CD4-positive, alpha-beta T cell treated with Interleukin-15 for 4 hours (primary cell): ENCODE data around the gene PLEKHG1.

Experiments used
- DNase-seq: peaks from one replicate; pipeline ENCODE4 v3.0.0-alpha.2; 2020; ENCODE audit warnings: low spot score

PLEKHG1 gene

DNA sequence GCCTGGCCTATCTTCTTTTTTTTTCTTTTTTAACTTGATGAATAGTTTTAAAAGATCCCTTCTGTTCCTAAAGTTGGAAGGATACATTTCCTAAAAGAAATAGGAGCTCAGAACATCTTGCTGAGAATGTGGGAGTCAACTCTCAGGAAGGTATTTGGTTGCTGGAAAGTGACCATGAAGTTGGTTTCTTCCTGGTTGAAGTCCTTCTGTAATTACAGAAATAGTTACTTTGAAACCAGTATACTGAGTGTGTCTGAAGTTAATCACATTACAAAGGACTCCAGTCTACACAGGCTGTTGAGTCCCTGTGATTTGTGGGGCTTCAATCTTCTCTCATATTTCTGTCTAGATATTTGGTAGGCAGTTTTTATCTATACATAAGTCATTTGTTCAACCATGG is 9.8 kb upstream of the PLEKHG1 start:
- no peak for DNase-seq

DNA sequence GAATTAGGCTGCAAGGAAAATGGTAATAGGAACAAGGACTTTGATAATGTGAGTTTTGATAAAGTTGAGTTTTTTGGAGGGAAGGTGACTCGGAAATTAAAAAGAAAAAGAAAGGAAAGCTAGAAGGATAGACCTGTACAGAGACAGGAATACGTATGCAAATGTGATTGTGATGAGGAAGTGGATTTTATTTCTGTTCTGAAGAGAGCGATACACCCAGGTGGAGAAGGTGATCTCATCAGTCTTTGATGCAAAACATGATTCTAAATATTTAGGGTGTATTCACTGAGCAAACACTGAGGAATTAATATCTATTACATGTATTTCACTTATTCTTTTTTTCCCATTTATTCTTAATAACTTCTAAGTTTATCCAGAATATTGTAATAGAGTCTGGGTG is 9.2 kb upstream of the PLEKHG1 start:
- DNase-seq, result no peak

DNA sequence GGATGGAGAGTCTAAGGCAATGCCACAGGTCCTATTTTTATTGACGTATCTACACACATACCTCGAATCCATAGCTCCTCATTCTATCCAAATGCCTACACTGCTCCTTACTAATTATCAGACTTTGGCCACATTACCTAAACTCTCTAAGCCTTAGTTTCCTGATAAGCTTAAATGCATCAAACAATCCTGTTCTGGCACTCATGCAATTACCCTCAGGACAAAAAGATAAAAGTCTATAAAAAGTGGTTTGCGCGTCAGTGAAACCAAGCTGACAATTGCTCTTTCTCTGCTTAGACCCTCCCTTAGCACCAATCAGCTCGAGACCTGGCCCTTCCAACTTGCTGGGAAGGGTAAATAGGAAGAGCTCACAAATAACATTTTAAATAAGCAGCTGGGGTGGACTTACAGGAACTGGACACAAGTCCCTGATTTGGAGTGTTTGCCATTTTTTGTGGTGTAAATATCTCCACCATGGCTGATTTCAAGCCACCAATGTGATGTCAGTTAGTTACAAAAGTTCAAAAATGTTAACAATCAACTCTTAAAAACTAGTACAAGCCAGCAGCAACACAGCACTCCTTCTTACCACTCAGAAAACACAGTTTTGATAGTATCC is 7.2 kb upstream of the PLEKHG1 start:
- DNase-seq, result no peak

DNA sequence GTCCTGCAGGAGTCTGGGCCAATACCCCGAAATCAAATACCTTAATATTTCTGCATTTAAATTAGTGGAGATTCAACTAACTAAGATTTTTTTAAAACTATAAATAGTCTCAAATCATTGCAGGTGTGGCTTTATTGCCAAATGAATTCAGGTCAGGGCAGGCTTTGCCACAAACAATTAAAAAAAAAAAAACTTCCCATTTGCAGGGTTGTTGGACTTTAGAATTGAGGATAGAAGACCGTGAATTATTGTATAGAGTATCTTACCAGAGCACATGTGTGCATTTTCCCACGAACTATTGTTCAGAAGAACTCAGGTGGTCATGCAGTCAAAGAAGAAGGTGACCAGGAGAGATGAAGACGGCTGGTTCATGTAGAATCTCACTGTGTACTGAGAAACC is 6.6 kb upstream of the PLEKHG1 start:
- no peak for DNase-seq

DNA sequence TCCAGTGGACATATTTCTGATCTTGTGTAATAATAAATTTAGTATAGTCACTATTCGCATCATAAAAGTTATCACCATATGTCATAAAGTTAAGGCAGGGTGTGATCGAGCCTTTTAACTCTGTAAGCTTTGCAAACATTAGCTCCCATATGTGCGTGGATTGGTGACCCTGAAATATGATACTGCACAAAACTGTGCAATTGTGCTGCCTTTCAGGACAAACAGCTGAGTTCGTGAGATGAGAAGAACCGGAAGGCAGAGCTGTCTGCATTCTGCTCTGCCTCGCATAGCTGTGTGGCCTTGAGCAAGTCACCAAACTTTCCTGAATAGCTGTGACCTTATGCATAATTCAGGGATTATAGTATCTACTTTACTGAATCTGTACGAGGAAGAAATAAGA is 3.2 kb upstream of the PLEKHG1 start:
- DNase-seq, result no peak

DNA sequence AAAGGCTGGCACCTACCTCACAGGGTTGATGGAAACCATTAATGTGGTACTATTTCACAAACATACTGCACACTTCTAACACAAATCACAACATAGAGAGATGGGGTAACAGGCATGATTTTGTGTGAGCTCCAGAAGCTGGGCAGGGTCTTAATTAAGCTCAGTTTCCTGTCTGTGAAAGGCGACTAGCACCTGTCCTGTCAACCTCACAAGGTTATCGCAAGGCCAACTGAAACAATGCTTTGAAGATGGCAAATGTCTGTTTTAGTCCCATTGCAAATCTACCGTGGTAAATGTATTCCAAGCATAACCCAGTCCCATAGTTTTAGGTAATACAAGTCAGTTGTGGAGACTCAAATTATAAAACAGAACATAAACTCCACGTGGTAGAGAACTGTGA is 1.3 kb upstream of the PLEKHG1 start:
- no peak for DNase-seq

DNA sequence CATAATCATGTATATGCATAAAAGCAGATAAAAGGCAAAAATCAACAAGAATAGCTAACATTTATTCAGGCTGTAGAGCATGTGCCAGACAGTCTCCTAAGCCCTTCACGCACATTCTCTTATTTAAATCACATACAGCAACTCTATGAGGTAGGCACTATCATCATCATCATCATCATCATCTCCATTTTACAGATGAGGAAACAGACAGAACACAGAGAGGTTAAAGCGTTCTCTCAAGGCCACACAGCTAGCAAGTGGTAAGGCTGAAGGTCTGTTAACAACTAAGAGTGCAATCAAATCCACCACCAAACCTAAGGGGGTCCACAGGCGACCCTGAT is 857 bp upstream of the PLEKHG1 start:
- no peak for DNase-seq

DNA sequence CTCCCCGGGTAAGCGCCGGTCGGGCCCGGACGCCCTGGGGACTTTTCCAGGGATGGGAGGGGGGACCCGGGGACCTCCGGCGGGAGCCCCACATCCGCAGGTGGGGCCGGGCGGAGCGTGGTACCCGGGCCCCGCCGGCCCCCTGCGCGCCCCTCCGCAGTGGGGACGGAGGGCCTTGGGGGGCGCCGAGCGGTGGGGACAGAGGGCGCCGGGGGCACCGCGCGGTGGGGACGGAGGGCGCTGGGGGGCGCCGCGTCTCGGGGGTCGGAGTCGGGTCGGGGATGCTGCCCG is 270 bp downstream of the PLEKHG1 start:
- no peak for DNase-seq

DNA sequence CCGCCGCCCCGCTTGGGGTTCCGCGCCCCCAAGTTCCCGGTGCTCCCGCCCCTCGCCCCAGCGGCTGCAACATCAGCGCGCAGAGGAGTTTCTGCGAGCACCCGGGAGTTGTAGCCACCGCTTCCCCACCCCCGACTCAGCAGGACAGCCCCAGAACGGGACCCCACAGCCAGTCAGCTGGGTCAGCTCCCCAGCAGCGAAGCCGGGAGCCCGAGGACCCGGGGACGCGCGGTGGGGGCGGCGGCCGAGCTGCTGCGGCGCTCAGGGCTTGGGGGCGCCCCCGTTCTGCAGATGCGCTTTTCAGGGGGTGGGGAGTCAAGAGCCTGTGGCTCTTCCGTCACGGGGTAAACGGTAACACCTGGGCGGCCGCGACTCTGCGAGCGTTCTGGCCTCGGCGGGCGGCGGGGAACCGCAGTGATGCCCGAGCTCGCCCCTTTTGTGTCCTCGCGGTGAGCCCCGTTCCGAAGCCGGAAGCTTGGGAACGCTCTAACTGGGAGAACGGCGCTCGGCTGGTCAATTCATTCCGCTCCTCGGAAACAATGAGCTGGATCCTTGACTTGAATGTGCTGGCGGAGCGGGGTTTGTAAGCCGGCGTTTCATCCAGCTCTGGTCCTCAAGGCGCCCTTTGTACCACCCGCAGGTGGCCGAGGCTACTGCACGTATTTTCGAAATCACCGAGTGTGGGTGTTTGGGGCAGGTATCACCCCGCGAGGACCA is 774 bp downstream of the PLEKHG1 start:
- DNase-seq, result peak; percentile 43

DNA sequence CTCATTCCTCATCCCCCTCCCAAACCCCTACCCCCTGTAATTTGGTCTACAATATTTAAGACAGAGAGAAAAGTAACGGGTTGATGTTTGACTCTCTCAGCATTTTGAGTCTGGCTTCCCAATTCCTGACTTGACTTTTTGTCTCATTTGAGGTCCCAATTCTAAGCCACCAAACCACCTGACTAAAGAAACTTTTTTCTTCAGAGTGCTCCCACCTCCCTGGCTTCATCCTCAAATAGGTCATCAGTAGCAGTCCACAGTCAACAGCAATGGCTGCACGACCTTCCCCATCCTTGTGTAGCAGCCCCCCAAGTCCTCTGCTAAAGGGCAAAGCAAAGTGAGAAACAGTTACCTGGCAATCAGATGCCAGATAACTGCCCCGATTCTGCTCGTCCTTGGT is 1.8 kb downstream of the PLEKHG1 start:
- DNase-seq, result no peak

DNA sequence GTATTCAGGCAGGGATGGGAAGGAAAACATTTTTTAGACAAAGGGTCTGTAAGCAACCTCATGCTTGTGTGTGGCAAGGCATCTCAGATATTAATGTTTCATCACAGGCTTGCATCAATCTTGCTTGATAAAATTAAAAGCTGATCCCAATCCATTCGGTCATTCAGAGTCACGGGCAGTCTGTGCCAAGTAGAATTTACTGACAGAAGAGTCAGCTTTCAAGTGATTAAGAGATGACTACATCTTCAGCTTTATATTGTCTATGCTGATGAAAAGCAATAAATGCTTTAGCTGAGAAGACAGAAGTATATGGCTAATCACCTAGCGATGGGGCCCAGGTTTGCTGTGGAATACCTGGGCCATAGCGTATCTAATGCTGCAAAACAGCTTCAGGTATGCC is 3.5 kb downstream of the PLEKHG1 start:
- DNase-seq, result no peak

DNA sequence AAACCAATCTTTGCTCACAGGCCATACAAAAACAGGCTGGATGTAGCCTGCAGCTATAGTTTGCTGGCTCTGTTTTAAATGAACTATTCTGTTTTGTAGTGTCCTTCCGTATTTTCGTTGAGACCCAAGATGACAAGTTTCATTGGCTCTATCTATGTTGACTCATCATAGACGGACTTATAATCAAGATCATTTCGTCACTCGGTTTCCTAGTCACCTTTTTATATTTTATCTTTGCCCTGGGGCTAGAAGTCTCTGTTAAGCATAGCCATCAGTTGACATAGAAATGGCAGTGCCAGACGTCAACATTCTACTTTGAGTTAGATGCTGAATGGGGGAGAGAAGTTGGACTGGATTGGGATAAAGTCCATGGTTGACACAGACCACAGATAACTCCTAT is 4.8 kb downstream of the PLEKHG1 start:
- no peak for DNase-seq

DNA sequence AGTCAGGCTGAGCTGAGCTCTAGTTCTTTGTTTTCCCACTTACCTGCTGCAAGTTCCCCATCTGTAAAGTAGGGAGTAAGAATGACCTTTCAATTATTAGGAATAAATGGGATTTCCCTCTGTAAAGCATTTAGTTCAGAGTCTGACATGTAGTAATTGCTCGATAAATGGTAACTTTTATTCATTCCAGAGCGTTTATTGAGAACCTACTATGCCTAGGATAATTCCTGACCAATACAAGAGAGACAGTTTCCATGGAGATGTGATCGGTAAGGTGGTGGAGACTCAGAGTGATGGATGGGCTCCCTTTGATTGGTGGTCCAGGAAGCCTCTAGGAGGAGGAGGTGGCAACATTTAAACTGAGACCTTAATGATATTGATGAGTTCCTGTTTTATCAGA is 5.6 kb downstream of the PLEKHG1 start:
- no peak for DNase-seq

DNA sequence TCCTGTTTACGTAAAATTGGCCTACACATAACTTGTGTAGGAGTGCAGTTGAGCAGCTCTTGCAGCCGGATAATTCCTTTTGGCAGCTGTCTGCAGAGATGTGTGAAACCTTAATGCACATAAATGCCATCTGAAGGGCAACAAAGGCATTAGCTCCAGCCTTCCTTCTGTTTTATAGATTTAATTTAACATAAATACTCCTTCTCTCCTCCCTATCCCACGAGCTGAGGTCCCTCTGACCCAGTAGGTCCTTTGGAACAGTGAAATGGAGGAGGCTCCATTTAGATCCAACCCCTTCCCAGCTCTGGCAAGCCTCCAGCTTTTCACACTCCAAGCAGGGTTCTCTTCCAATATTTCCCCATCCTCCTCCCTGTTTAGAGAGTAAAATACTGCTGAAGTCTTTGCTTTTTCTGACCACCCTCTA is 6.5 kb downstream of the PLEKHG1 start:
- no peak for DNase-seq

DNA sequence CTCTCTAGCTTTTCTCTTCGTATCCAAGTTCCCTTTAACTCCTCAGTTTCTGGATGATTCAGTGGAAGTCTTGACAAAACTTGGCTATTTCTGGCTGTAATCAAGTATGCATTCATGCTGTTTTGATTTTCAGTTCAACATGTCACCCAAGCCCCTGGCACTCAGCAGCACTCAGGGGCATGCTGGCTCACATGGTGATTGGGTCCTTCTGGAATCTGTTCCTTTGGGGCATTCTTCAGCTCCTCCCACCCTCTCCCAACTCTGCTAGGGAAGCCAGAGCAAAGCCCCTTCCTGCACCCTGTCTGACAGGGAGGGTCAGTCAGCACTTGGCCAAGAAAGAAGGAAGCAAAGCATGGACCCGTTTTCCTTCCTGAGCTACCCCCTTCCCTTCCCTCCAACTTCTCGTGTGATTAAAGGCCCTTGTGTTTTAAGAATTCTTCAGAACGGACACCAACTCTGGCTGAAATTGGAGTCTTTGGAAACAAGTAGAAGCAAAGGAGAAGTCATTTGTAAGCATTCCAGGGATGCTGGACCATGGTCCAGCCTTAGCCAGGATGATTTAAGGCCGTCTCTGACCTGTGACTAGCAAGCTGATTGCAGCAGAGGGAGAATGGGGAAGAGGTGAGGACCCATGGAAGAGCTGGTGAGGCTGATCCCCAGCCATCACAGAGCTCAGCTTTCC is 7.1 kb downstream of the PLEKHG1 start:
- DNase-seq, result no peak

DNA sequence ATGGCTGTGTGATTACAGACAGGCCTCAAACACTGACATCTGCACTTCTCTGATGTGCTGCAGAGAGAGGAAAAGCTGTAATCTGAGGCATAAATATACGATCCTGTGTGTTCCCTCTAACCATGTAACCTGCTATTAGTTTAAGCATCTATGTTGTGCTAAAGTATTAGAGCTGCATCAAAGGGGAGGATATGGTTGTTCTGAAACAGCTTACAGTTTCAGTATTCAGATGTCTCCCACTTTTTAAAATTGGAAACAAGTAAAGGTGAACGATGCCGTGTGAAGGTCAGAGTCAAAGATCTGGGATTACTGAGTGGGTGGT is 7.6 kb downstream of the PLEKHG1 start:
- no peak for DNase-seq

DNA sequence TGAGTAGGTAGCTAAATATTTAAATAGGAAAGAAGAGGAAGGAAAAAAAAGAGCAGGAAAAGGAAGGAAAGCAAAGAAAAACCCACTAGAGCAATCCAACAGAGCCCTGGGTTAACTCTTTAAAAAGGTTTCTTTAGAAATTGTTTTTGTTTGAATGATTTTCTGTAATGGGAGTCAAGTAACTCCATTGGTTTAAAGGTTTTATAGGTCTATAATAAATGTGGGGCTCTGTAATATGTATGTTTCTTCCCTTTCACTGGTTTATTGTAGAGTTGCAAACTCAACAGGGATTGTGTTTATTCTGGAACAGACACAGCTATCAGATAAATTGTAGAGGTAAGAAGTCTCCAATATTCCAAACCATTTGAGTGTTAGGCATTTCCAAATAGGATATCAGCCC is 10.9 kb downstream of the PLEKHG1 start:
- DNase-seq, result no peak

DNA sequence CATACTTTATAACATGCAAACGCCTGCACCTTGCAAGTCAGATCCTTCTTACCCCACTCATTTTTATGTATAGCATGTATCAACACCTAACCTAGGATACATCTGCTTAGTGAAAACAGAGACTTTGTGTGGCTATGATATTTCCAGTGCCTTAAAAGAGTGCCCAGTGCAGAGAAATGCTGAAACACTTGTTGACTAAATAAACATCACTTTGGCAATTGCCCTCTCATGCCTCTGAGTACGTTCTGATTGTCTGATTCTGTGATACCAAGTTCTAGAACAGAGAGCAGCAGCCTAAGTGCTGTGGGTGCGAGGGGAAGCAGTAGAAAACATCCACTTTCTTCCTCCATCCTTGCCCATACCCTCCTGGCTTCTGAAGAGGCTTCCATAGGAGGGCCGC is 13.6 kb downstream of the PLEKHG1 start:
- no peak for DNase-seq

DNA sequence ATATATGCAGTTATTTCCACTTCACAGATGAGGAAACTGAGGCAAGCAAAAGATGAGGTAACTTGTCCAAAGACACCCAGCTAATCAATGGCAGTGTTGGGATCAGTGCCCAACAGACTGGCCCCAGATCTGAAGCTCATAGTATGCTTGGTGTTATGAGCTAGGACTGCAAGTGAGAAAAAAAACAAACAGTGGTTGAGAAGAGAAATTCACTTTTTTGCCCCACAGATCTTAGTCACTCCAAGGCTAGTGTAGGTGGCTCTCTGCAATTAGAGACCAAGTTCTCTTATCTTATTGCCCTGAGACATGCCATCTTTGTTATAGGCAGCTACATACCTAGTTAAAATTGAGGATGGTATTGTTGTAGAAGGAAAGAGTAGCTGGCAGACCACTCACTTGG is 16.3 kb downstream of the PLEKHG1 start:
- DNase-seq, result no peak

DNA sequence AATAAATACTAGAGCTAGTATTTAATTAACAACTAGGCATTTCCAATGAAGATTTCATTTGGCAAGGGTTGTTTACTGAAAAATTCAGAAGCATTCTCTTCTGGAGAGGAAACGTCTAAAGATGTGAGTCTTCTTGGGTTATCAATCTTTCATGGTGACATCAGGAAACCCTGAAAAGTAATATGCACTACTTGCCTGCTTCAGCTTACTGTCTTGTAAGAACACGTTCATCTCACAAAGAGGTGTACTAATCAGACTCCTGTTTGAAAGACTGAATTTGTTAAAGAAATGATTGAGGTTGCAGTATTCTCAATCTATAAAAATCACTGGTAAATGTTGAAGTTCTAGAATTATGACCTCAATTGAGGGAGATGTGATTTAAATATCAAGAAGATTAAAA is 16.9 kb downstream of the PLEKHG1 start:
- no peak for DNase-seq

DNA sequence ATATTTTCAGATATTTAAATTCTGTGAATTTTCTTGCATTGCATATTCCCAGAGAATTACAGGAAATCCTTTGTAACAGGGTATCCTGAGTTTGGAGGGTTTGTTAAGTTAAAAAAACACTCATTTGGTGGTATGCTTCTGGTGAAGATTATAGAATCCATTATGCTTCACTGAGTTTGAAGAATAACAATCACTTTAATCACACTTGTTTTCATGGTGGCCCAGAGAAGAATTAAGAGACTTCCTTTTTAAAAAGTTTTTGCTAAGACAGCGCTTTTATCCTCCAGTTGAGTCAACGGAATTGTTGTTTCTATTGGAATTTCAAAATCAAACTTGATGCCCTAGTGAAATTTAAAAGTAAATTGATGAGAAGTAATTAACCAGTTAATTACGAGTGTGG is 17.4 kb downstream of the PLEKHG1 start:
- DNase-seq, result no peak

DNA sequence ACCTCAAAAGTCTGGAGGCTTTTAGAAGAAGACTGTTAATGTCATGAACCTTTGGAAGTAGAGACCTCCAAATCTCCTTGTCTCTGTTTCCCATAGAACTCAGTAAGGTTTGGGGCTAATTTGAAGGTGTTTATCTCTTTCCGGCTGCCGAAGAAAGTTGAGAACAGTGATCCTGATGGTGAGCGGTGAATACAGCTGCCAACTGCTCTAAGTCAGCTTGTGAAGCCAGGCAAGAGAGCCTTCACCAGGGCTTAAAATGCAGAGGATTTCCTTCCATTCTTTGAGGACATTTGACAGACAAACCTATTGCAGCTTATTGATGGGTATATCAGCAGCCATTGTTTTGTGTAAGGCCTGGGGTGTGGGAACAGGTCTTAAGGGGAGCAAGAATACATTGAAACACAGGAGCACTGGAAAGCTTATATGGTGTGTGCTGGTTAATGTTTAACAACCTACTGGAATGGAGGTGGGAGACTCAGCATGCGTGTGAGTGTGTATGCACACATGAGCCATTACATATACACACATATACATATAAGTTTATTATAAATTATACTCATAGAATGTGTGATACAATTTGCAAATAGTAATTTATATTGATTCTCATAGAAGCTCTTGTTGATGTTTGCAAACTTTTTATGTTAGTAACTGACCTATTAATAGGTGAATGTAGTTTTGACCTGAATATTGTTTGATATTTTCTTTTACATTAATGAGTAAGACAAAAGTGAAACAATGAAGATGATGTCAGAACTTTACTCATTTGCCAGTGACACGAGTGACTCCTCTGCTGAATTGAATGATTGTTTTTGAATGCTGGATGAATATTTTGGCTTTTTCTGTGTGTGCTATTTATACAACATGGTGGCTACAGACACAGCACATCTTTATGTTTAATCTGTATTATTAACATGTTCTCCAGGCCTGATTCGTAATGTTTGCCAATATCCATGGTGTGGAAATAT is 18.1 kb downstream of the PLEKHG1 start:
- no peak for DNase-seq

DNA sequence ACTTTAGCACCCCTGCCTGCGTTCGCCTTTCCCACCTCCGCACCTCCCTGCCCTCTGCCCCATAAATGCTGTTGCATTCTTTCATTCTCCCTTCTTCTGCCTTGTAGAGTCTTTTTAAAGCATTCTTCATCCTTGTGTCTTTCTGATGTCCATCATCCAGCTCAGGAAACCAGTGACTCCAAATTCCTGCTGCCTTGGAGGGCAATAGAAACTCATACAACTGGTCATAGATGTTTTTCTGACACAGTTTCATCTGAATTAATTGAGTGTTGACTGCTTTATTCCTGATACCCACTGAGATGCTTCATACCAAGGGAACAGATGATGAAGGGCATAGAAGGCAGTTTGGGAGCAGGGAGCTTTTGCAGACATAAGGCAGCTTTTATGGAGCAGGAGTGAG is 19.6 kb downstream of the PLEKHG1 start:
- no peak for DNase-seq
